Measurements from ENCODE around the gene XRN1. TPM values are rescaled to one million over a fixed set of nuclear protein-coding genes. Genes with fewer than 3 reads are reported as not detected.

The XRN1 gene
- total and polyA plus RNA-seq, 5 donors from 2014 or later = 53.5 to 121 (median 81.3) TPM

DNA sequence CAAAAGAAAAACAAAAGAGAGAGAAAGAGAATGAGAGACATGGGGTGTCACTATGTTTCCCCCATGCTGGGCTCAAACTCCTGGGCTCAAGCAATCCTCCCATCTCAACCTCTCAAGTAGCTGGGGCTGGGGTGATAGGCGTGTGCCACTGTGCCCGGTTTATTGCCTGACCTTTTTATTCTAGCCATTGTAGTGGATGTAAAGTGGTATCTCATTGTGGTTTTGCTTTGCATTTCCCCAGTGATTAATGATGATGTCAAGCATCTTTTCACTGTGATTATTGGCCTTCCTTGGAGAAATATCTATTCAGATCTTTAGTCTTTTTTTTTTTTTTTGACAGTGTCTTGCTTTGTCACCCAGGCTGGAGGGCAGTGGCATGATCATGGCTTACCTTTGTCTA lies 184.7 kb downstream of the XRN1 start:
- Mint-ChIP-seq H3K9me3 (peaks cover 0 to 2% (median 0%) of the 10 kb centered on the region in 7 donors), H3K27me3 (peaks cover 23% of the 10 kb centered on the region), H3K27ac (no peak overlapping the region), H3K4me3 (no peak overlapping the region), H3K36me3 (no peaks in the 10 kb centered on the region), H3K4me1 (peaks cover 0 to 8% (median 0%) of the 10 kb centered on the region in 4 donors)
- H3K27me3 ChIP-seq (ENCODE audit: control insufficient read depth, insufficient read depth, low read length) = no peaks in the 10 kb centered on the region
- ATAC-seq (ENCODE audit: low read depth in 2 of 2) = no peak
- no peaks in the 10 kb centered on the region for H3K36me3 ChIP-seq (ENCODE audit: control insufficient read depth, insufficient read depth, low read length)
- H3K9me3 ChIP-seq (ENCODE audit: control insufficient read depth in 2 of 2, low read length in 2 of 2) = no peaks in the 10 kb centered on the region
- H3K4me3 ChIP-seq (ENCODE audit: low read depth, low read length) = no peak overlapping the region
- no peak overlapping the region for H3K27ac ChIP-seq (ENCODE audit: insufficient read depth, low read length, poor library complexity, severe bottlenecking)
- DNase-seq = no peak
- no peaks in the 10 kb centered on the region for H3K4me1 ChIP-seq (ENCODE audit: control insufficient read depth, insufficient read depth, low read length, poor library complexity, severe bottlenecking)

- H3K27ac ChIP-seq (ENCODE audit: insufficient read depth, low read length, poor library complexity, severe bottlenecking) = no peak overlapping the region
- H3K9me3 ChIP-seq (ENCODE audit: control insufficient read depth in 2 of 2, low read length in 2 of 2) = no peaks in the 10 kb centered on the region
- no peaks in the 10 kb centered on the region for H3K27me3 ChIP-seq (ENCODE audit: control insufficient read depth, insufficient read depth, low read length)
- no peaks in the 10 kb centered on the region for H3K36me3 ChIP-seq (ENCODE audit: control insufficient read depth, insufficient read depth, low read length)
- H3K4me3 Mint-ChIP-seq = no peak overlapping the region
- H3K4me1 Mint-ChIP-seq = peaks cover 0 to 8% (median 0%) of the 10 kb centered on the region in 4 donors
- no peak overlapping the region for H3K4me3 ChIP-seq (ENCODE audit: low read depth, low read length)
- H3K27me3 Mint-ChIP-seq = peaks cover 43% of the 10 kb centered on the region
- no peak for ATAC-seq (ENCODE audit: low read depth in 2 of 2)
- H3K36me3 Mint-ChIP-seq = no peaks in the 10 kb centered on the region
- peaks cover 0 to 7% (median 3%) of the 10 kb centered on the region in 7 donors for H3K9me3 Mint-ChIP-seq
- no peak for DNase-seq
- H3K27ac Mint-ChIP-seq = no peak overlapping the region
- no peaks in the 10 kb centered on the region for H3K4me1 ChIP-seq (ENCODE audit: control insufficient read depth, insufficient read depth, low read length, poor library complexity, severe bottlenecking)
Observed at GRCh38 chr3:142259359-142259758, 188.5 kb downstream of the XRN1 start.

GRCh38 chr3:142256712-142257333 lies 191.0 kb downstream of the XRN1 start:
- no peaks in the 10 kb centered on the region for H3K36me3 ChIP-seq (ENCODE audit: control insufficient read depth, insufficient read depth, low read length)
- peaks cover 0 to 8% (median 0%) of the 10 kb centered on the region in 4 donors for H3K4me1 Mint-ChIP-seq
- H3K9me3 ChIP-seq (ENCODE audit: control insufficient read depth in 2 of 2, low read length in 2 of 2) = peaks cover 3 to 6% of the 10 kb centered on the region in 2 experiments
- no peaks in the 10 kb centered on the region for H3K27me3 ChIP-seq (ENCODE audit: control insufficient read depth, insufficient read depth, low read length)
- no peak overlapping the region for H3K27ac ChIP-seq (ENCODE audit: insufficient read depth, low read length, poor library complexity, severe bottlenecking)
- H3K9me3 Mint-ChIP-seq = peaks cover 0 to 28% (median 12%) of the 10 kb centered on the region in 7 donors
- ATAC-seq (ENCODE audit: low read depth in 2 of 2) (no peak), DNase-seq (no peak)
- H3K4me1 ChIP-seq (ENCODE audit: control insufficient read depth, insufficient read depth, low read length, poor library complexity, severe bottlenecking) = no peaks in the 10 kb centered on the region
- no peak overlapping the region for H3K4me3 ChIP-seq (ENCODE audit: low read depth, low read length)
- no peak overlapping the region for H3K4me3 Mint-ChIP-seq
- peaks cover 53% of the 10 kb centered on the region for H3K27me3 Mint-ChIP-seq
- peak overlapping the region in 1 of 3 donors; percentile 20 for H3K27ac Mint-ChIP-seq
- no peaks in the 10 kb centered on the region for H3K36me3 Mint-ChIP-seq

Other genes with a start within 250 kb of the XRN1 start
- gene GK5, start 222.5 kb downstream of the XRN1 start, total RNA-seq = 11.2 TPM
- 1 to 10 TPM in 3 of 4 donors, under 1 TPM in 1; 0.65 to 4.1 (median 3.6) TPM for gene GK5, start 222.5 kb downstream of the XRN1 start, polyA plus RNA-seq
- 38.3 TPM for gene ATR, start 130.7 kb upstream of the XRN1 start, total RNA-seq
- gene ATR, start 130.7 kb upstream of the XRN1 start, polyA plus RNA-seq = 10 to 100 TPM in 3 of 4 donors, 1 to 10 TPM in 1; 9.7 to 16.2 (median 11.8) TPM
- gene PLS1, start 148.4 kb upstream of the XRN1 start, total RNA-seq = 1.2 TPM
- 1 to 10 TPM in 3 of 4 donors, under 1 TPM in 1; 1.00 to 4.7 (median 2.9) TPM for gene PLS1, start 148.4 kb upstream of the XRN1 start, polyA plus RNA-seq